Fibroblast of lung (primary cell): ENCODE data around the gene RCOR1. TPM values are rescaled to one million over a fixed set of nuclear protein-coding genes. Genes with fewer than 3 reads are reported as not detected.

Experiments used
- DNase-seq, 2 donors: peaks; one replicate each; pipeline versions ENCODE4 v3.0.0 to v3.0.0-alpha.2; 2010; ENCODE audit warnings: low read depth in 2 of 2
- H2AFZ ChIP-seq: 2 replicates; pipeline ENCODE4 v1.5.1; 2012; ENCODE audit warnings: low read length, control low read depth, inconsistent platforms
- H3K27ac ChIP-seq: 2 replicates; pipeline ENCODE4 v1.5.1; 2011; ENCODE audit warnings: low read length, control low read depth; ENCODE audit not compliant: insufficient read depth
- H3K27me3 ChIP-seq: 2 replicates; pipeline ENCODE4 v1.5.1; 2011; ENCODE audit warnings: mild to moderate bottlenecking, low read length; ENCODE audit not compliant: control insufficient read depth, insufficient read depth
- H3K36me3 ChIP-seq: 2 replicates; pipeline ENCODE4 v1.5.1; 2011; ENCODE audit warnings: low read length; ENCODE audit not compliant: control insufficient read depth, insufficient read depth
- H3K4me1 ChIP-seq: 2 replicates; pipeline ENCODE4 v1.5.1; 2011; ENCODE audit warnings: low read length; ENCODE audit not compliant: control insufficient read depth, insufficient read depth; ENCODE audit errors: extremely low read depth
- H3K4me2 ChIP-seq: 2 replicates; pipeline ENCODE4 v1.5.1; 2011; ENCODE audit warnings: low read length, control low read depth; ENCODE audit not compliant: insufficient read depth; ENCODE audit errors: extremely low read depth
- H3K4me3 ChIP-seq, 4 experiments: fragments of 200-600 bp in 1 of 4; sonication (generic) in 1 of 4; replicated peaks in 1 of 4; 2 replicates each; pipeline ENCODE4 v1.5.1; 2011 to 2016; ENCODE audit warnings: low read length in 4 of 4, low read depth in 3 of 4, mild to moderate bottlenecking in 3 of 4, control low read depth in 2 of 4, inconsistent platforms in 1 of 4, mixed read lengths in 1 of 4; ENCODE audit not compliant: insufficient read depth in 1 of 4; ENCODE audit errors: control extremely low read depth in 1 of 4
- H3K79me2 ChIP-seq: 2 replicates; pipeline ENCODE4 v1.5.1; 2012; ENCODE audit warnings: mild to moderate bottlenecking, low read length, inconsistent platforms; ENCODE audit not compliant: control insufficient read depth, insufficient read depth
- H3K9ac ChIP-seq: 2 replicates; pipeline ENCODE4 v1.5.1; 2011; ENCODE audit warnings: mild to moderate bottlenecking, low read length, control low read depth; ENCODE audit not compliant: insufficient read depth
- H3K9me3 ChIP-seq: 2 replicates; pipeline ENCODE4 v1.5.1; 2012; ENCODE audit warnings: low read depth, low read length; ENCODE audit not compliant: control insufficient read depth, insufficient read depth
- H4K20me1 ChIP-seq: 2 replicates; pipeline ENCODE4 v1.5.1; 2011; ENCODE audit warnings: low read length; ENCODE audit not compliant: control insufficient read depth, insufficient read depth; ENCODE audit errors: extremely low read depth
- CTCF ChIP-seq, 2 donors: IDR thresholded peaks in 1 of 2; conservative IDR thresholded peaks in 1 of 2; 1 replicate in 1 of 2; 2 replicates in 1 of 2; pipeline ENCODE4 v1.5.1; 2011 to 2012; ENCODE audit warnings: low read length in 2 of 2, control low read depth in 1 of 2, inconsistent platforms in 1 of 2, low read depth in 1 of 2, mild to moderate bottlenecking in 1 of 2
- EZH2 ChIP-seq: IDR thresholded peaks from 2 replicates; pipeline ENCODE4 v1.5.1; 2012; ENCODE audit warnings: low read length, control low read depth, mild to moderate bottlenecking; ENCODE audit errors: missing control alignments
- polyA plus RNA-seq, 2 donors: library from polyadenylated mRNA; depleted of rRNA in 1 of 2; stranded (reverse) in 1 of 2; unstranded in 1 of 2; fragments of >200 nt; gene quantifications; 2 replicates each; pipeline ENCODE4 v1.2.1, GENCODE V29; 2011 to 2012; ENCODE audit warnings: missing spikeins in 1 of 2
- total RNA-seq: library from RNA; depleted of rRNA; stranded (reverse); fragments of >200 nt; gene quantifications from 2 replicates; pipeline ENCODE4 v1.2.1, GENCODE V29; 2014

Gene RCOR1
- total and polyA plus RNA-seq, 2 donors (not counting 1 experiment from before 2014, with no cell fraction given), result 11.4 to 19.6 TPM

- Histone ChIP-seq H3K27me3 (no peaks in the 10 kb centered on the region), H3K4me2 (no peak overlapping the region), H4K20me1 (no peaks in the 10 kb centered on the region), H3K36me3 (no peaks in the 10 kb centered on the region), H3K4me3 (no peak overlapping the region), H3K27ac (no peak overlapping the region), H3K9ac (no peak overlapping the region), H3K4me1 (no peaks in the 10 kb centered on the region), H2AFZ (no peak overlapping the region), H3K79me2 (no peaks in the 10 kb centered on the region), H3K9me3 (no peaks in the 10 kb centered on the region)
- TF ChIP-seq EZH2 (no peak), CTCF (conservative IDR thresholded peaks at IDR 0.05 in 1 of 2, IDR thresholded peaks at IDR 0.05 in 1 of 2; ENCODE audit: low read depth in 1 of 2, low read length in 2 of 2) (no peak)
- no peak for DNase-seq
Observed at GRCh38 chr14:102557434-102558226, 34.8 kb upstream of the RCOR1 start.

GRCh38 chr14:102558556-102558955 lies 33.9 kb upstream of the RCOR1 start:
- Histone ChIP-seq H3K36me3 (no peaks in the 10 kb centered on the region), H2AFZ (no peak overlapping the region), H4K20me1 (no peaks in the 10 kb centered on the region), H3K9me3 (no peaks in the 10 kb centered on the region), H3K4me3 (no peak overlapping the region), H3K27me3 (no peaks in the 10 kb centered on the region), H3K9ac (no peak overlapping the region), H3K4me1 (no peaks in the 10 kb centered on the region), H3K4me2 (no peak overlapping the region), H3K27ac (no peak overlapping the region), H3K79me2 (no peaks in the 10 kb centered on the region)
- DNase-seq, result no peak
- TF ChIP-seq CTCF (conservative IDR thresholded peaks at IDR 0.05 in 1 of 2, IDR thresholded peaks at IDR 0.05 in 1 of 2; ENCODE audit: low read depth in 1 of 2, low read length in 2 of 2) (no peak), EZH2 (no peak)

- Histone ChIP-seq H3K4me3 (no peak overlapping the region), H3K27me3 (no peaks in the 10 kb centered on the region), H4K20me1 (no peaks in the 10 kb centered on the region)
Observed at GRCh38 chr14:102560458-102561261, 31.8 kb upstream of the RCOR1 start.

More at GRCh38 chr14:102560458-102561261, 31.8 kb upstream of the RCOR1 start:
- Histone ChIP-seq H3K79me2 (no peaks in the 10 kb centered on the region), H3K4me1 (no peaks in the 10 kb centered on the region), H3K27ac (no peak overlapping the region), H3K4me2 (no peak overlapping the region), H3K9ac (no peak overlapping the region), H3K9me3 (no peaks in the 10 kb centered on the region), H3K36me3 (no peaks in the 10 kb centered on the region), H2AFZ (no peak overlapping the region)
- TF ChIP-seq EZH2 (no peak), CTCF (conservative IDR thresholded peaks at IDR 0.05 in 1 of 2, IDR thresholded peaks at IDR 0.05 in 1 of 2; ENCODE audit: low read depth in 1 of 2, low read length in 2 of 2) (no peak)
- no peak for DNase-seq
